ENCODE data around the gene TMOD2. TPM values are rescaled to one million over a fixed set of nuclear protein-coding genes. Genes with fewer than 3 reads are reported as not detected.

TMOD2 gene
- total RNA-seq, 1 donor from 2014 or later, result 8.4 TPM

- Histone ChIP-seq H3K79me2 (ENCODE audit: insufficient read depth, low read length) (peaks cover 99% of the 10 kb centered on the region), H3K4me2 (ENCODE audit: low read length) (no peak overlapping the region), H3K4me3 (ENCODE audit: insufficient read depth, low read depth, low read length) (no peak overlapping the region), H3K27ac (ENCODE audit: low read depth, low read length) (no peak overlapping the region), H3K4me1 (ENCODE audit: insufficient read depth, low read length) (peaks cover 36% of the 10 kb centered on the region), H3K36me3 (ENCODE audit: insufficient read depth, low read length) (no peaks in the 10 kb centered on the region), H3K9me3 (ENCODE audit: insufficient read depth, low read depth, low read length) (no peaks in the 10 kb centered on the region), H4K20me1 (ENCODE audit: insufficient read depth, low read length) (peaks cover 85% of the 10 kb centered on the region), H3K9ac (ENCODE audit: low read length) (no peak overlapping the region), H3K27me3 (ENCODE audit: insufficient read depth, low read length) (no peaks in the 10 kb centered on the region), H2AFZ (ENCODE audit: low read depth, low read length) (no peak overlapping the region)
- no peaks in the 10 kb centered on the region for H3K27me3 Mint-ChIP-seq (ENCODE audit: low read depth, unreplicated experiment)
- no peak overlapping the region for H3K4me3 Mint-ChIP-seq (ENCODE audit: unreplicated experiment)
- H3K4me1 Mint-ChIP-seq (ENCODE audit: low read depth, unreplicated experiment), result peaks cover 42% of the 10 kb centered on the region
- DNase-seq (ENCODE audit: low read depth) (no peak), FAIRE-seq (no peak)
- no peaks in the 10 kb centered on the region for H3K9me3 Mint-ChIP-seq (ENCODE audit: unreplicated experiment)
- H3K36me3 Mint-ChIP-seq (ENCODE audit: low read depth, unreplicated experiment), result no peaks in the 10 kb centered on the region
- TF ChIP-seq EZH2 (IDR thresholded peaks at IDR 0.05; ENCODE audit: insufficient read depth, low read length) (no peak), CTCF (IDR thresholded peaks at IDR 0.05; ENCODE audit: insufficient read depth, low read depth, low read length) (no peak)
- no peak overlapping the region for H3K27ac Mint-ChIP-seq (ENCODE audit: unreplicated experiment)
Measured at GRCh38 chr15:51840692-51841091, 89.3 kb downstream of the TMOD2 start.

GRCh38 chr15:51841406-51842040, 90.1 kb downstream of the TMOD2 start:
- Mint-ChIP-seq H3K27ac (ENCODE audit: unreplicated experiment) (no peak overlapping the region), H3K4me3 (ENCODE audit: unreplicated experiment) (no peak overlapping the region)
- no peak overlapping the region for H3K9ac ChIP-seq (ENCODE audit: low read length)

More at GRCh38 chr15:51841406-51842040, 90.1 kb downstream of the TMOD2 start:
- peaks cover 78% of the 10 kb centered on the region for H4K20me1 ChIP-seq (ENCODE audit: insufficient read depth, low read length)
- H3K36me3 ChIP-seq (ENCODE audit: insufficient read depth, low read length), result no peaks in the 10 kb centered on the region
- peaks cover 93% of the 10 kb centered on the region for H3K79me2 ChIP-seq (ENCODE audit: insufficient read depth, low read length)
- Mint-ChIP-seq H3K9me3 (ENCODE audit: unreplicated experiment) (no peaks in the 10 kb centered on the region), H3K4me1 (ENCODE audit: low read depth, unreplicated experiment) (peaks cover 47% of the 10 kb centered on the region), H3K27me3 (ENCODE audit: low read depth, unreplicated experiment) (no peaks in the 10 kb centered on the region), H3K36me3 (ENCODE audit: low read depth, unreplicated experiment) (no peaks in the 10 kb centered on the region)
- no peak for DNase-seq (ENCODE audit: low read depth)
- H3K9me3 ChIP-seq (ENCODE audit: insufficient read depth, low read depth, low read length), result no peaks in the 10 kb centered on the region
- H3K27me3 ChIP-seq (ENCODE audit: insufficient read depth, low read length), result no peaks in the 10 kb centered on the region
- TF ChIP-seq CTCF (IDR thresholded peaks at IDR 0.05; ENCODE audit: insufficient read depth, low read depth, low read length) (no peak), EZH2 (IDR thresholded peaks at IDR 0.05; ENCODE audit: insufficient read depth, low read length) (no peak)
- H2AFZ ChIP-seq (ENCODE audit: low read depth, low read length), result no peak overlapping the region
- H3K27ac ChIP-seq (ENCODE audit: low read depth, low read length), result no peak overlapping the region
- H3K4me1 ChIP-seq (ENCODE audit: insufficient read depth, low read length), result peaks cover 44% of the 10 kb centered on the region
- no peak overlapping the region for H3K4me3 ChIP-seq (ENCODE audit: insufficient read depth, low read depth, low read length)
- no peak for FAIRE-seq
- H3K4me2 ChIP-seq (ENCODE audit: low read length), result no peak overlapping the region

Measured in astrocyte (in vitro differentiated cells and primary cell).